GM12875 (cell line): ENCODE data around the gene PHACTR1.

ENCODE experiments used
- H3K4me3 ChIP-seq: one replicate; pipeline ENCODE4 v1.5.1; 2011; ENCODE audit warnings: low read depth, low read length, control low read depth
- CTCF ChIP-seq: IDR thresholded peaks from 2 replicates; pipeline ENCODE4 v1.5.1; 2011; ENCODE audit warnings: low read depth, mild to moderate bottlenecking, control low read depth, inconsistent platforms, low read length, moderate library complexity, borderline replicate concordance; ENCODE audit not compliant: insufficient read depth

Gene PHACTR1

GRCh38 chr6:13292774-13293173 lies 576.2 kb downstream of the PHACTR1 start:
- no peak overlapping the region for H3K4me3 ChIP-seq
- no peak for TF ChIP-seq CTCF

- no peak for TF ChIP-seq CTCF
- no peak overlapping the region for H3K4me3 ChIP-seq
These were observed 578.0 kb downstream of the PHACTR1 start for GRCh38 chr6:13294499-13295069.

GRCh38 chr6:13295576-13295975 lies 579.0 kb downstream of the PHACTR1 start:
- no peak overlapping the region for H3K4me3 ChIP-seq
- TF ChIP-seq CTCF: no peak

DNA sequence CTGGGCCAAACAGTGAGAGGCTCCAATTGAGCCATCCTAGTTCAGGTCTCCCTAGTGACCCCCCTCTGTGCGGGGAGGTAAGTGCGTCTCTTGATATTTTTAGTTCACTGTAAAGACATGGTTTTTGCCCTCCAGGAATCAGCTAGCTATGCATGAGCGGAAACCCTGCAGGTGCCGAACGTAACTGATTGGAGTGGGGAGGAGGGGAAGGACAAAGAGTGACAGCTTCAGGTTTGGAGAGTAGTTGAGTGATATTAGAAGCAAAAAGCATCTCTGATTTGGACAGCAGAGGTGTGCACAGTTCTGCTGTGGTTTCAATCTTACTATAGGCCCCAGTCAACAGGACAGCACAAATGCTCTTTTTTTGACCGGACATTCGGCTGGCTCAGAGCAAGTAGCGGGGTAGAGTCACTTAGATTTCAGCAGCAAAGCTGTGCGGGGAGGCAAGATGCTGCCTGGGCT lies 580.0 kb downstream of the PHACTR1 start:
- TF ChIP-seq CTCF: no peak
- no peak overlapping the region for H3K4me3 ChIP-seq

DNA sequence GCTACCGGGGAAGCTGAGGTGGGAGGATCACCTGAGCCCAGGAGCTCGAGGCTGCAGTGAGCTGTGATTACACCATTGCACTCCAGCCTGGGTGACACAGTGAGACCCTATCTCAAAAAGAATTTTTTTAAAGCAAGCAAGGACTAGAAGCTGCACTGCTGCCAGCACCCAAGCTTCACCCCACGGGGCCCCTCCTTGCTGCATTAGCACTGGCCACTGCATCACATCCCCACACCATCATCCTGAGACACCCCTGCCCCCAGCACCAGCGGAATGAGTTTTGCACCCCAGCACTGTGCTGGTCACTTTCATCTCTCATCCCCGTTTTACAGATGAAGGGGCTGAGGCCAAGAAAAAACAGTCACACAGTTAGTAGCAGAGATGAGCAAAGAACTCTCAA lies 580.8 kb downstream of the PHACTR1 start:
- no peak for TF ChIP-seq CTCF
- H3K4me3 ChIP-seq: no peak overlapping the region

GRCh38 chr6:13298446-13298845 lies 581.9 kb downstream of the PHACTR1 start:
- no peak for TF ChIP-seq CTCF
- no peak overlapping the region for H3K4me3 ChIP-seq

- no peak for TF ChIP-seq CTCF
- no peak overlapping the region for H3K4me3 ChIP-seq
These were observed 582.8 kb downstream of the PHACTR1 start for GRCh38 chr6:13299403-13299821.
